ENCODE results near the gene TTBK2.
"Not testable (repeated sequence)": the region's sequence is repeated elsewhere in the genome, so short reads cannot be mapped to it uniquely, and the experiment has no call there.

TTBK2 gene

GRCh38 chr15:42891569-42891968 lies 29.0 kb downstream of the TTBK2 start:
- H3K9me3 ChIP-seq, result no peaks in the 10 kb centered on the region
- no peak for TF ChIP-seq CTCF (IDR thresholded peaks at IDR 0.05)
- no peaks in the 10 kb centered on the region for H3K27me3 ChIP-seq
- no peaks in the 10 kb centered on the region for H3K36me3 ChIP-seq
- no peak overlapping the region for H3K4me3 ChIP-seq (ENCODE audit: low read depth in 1 of 2, low read length in 1 of 2)
- H3K4me1 ChIP-seq (ENCODE audit: control insufficient read depth in 1 of 2, insufficient read depth in 1 of 2, low read depth in 1 of 2, low read length in 1 of 2), result no peaks in the 10 kb centered on the region
- H3K27ac ChIP-seq, result no peak overlapping the region

GRCh38 chr15:42890161-42890913 lies 30.2 kb downstream of the TTBK2 start:
- H3K27ac ChIP-seq, result no peak overlapping the region
- no peak for TF ChIP-seq CTCF (IDR thresholded peaks at IDR 0.05)

GRCh38 chr15:42887384-42887783 lies 33.2 kb downstream of the TTBK2 start:
- not testable (repeated sequence) for H3K4me3 ChIP-seq (ENCODE audit: low read depth in 1 of 2, low read length in 1 of 2); H3K4me1 ChIP-seq (ENCODE audit: control insufficient read depth in 1 of 2, insufficient read depth in 1 of 2, low read depth in 1 of 2, low read length in 1 of 2); H3K27me3 ChIP-seq; H3K27ac ChIP-seq; H3K9me3 ChIP-seq; H3K36me3 ChIP-seq

More at GRCh38 chr15:42890161-42890913, 30.2 kb downstream of the TTBK2 start:
- H3K27me3 ChIP-seq, result no peaks in the 10 kb centered on the region
- no peaks in the 10 kb centered on the region for H3K4me1 ChIP-seq (ENCODE audit: control insufficient read depth in 1 of 2, insufficient read depth in 1 of 2, low read depth in 1 of 2, low read length in 1 of 2)
- no peak overlapping the region for H3K4me3 ChIP-seq (ENCODE audit: low read depth in 1 of 2, low read length in 1 of 2)
- H3K36me3 ChIP-seq, result no peaks in the 10 kb centered on the region
- no peaks in the 10 kb centered on the region for H3K9me3 ChIP-seq

GRCh38 chr15:42880121-42880520 lies 40.5 kb downstream of the TTBK2 start:
- Histone ChIP-seq H3K9me3 (no peaks in the 10 kb centered on the region), H3K36me3 (no peaks in the 10 kb centered on the region), H3K4me1 (ENCODE audit: control insufficient read depth in 1 of 2, insufficient read depth in 1 of 2, low read depth in 1 of 2, low read length in 1 of 2) (no peaks in the 10 kb centered on the region), H3K4me3 (ENCODE audit: low read depth in 1 of 2, low read length in 1 of 2) (no peak overlapping the region), H3K27me3 (no peaks in the 10 kb centered on the region), H3K27ac (no peak overlapping the region)
- TF ChIP-seq CTCF (IDR thresholded peaks at IDR 0.05), result no peak

GRCh38 chr15:42879443-42879842 lies 41.1 kb downstream of the TTBK2 start:
- H3K4me1 ChIP-seq (ENCODE audit: control insufficient read depth in 1 of 2, insufficient read depth in 1 of 2, low read depth in 1 of 2, low read length in 1 of 2), result no peaks in the 10 kb centered on the region
- no peak for TF ChIP-seq CTCF (IDR thresholded peaks at IDR 0.05)

GRCh38 chr15:42876224-42876623 lies 44.4 kb downstream of the TTBK2 start:
- H3K27ac ChIP-seq, result no peak overlapping the region
- H3K4me3 ChIP-seq (ENCODE audit: low read depth in 1 of 2, low read length in 1 of 2), result no peak overlapping the region
- no peaks in the 10 kb centered on the region for H3K27me3 ChIP-seq
- no peaks in the 10 kb centered on the region for H3K9me3 ChIP-seq
- H3K36me3 ChIP-seq, result no peaks in the 10 kb centered on the region
- no peaks in the 10 kb centered on the region for H3K4me1 ChIP-seq (ENCODE audit: control insufficient read depth in 1 of 2, insufficient read depth in 1 of 2, low read depth in 1 of 2, low read length in 1 of 2)
- TF ChIP-seq CTCF (IDR thresholded peaks at IDR 0.05), result no peak

More at GRCh38 chr15:42879443-42879842, 41.1 kb downstream of the TTBK2 start:
- H3K4me3 ChIP-seq (ENCODE audit: low read depth in 1 of 2, low read length in 1 of 2), result no peak overlapping the region
- H3K27ac ChIP-seq, result no peak overlapping the region
- no peaks in the 10 kb centered on the region for H3K36me3 ChIP-seq
- H3K27me3 ChIP-seq, result no peaks in the 10 kb centered on the region
- H3K9me3 ChIP-seq, result no peaks in the 10 kb centered on the region
